Activated naive CD8-positive, alpha-beta T cell (primary cell): ENCODE data around the gene GPR6.

Experiments
- H3K27ac Mint-ChIP-seq: one replicate; pipeline ENCODE4 v1.8.0; 2021; ENCODE audit warnings: mixed read lengths
- H3K27me3 Mint-ChIP-seq: one replicate; pipeline ENCODE4 v1.8.0; 2021; ENCODE audit warnings: mixed read lengths
- H3K36me3 Mint-ChIP-seq: one replicate; pipeline ENCODE4 v1.8.0; 2021; ENCODE audit warnings: mixed read lengths
- H3K4me1 Mint-ChIP-seq: one replicate; pipeline ENCODE4 v1.8.0; 2021; ENCODE audit warnings: low read depth, mixed read lengths
- H3K4me3 Mint-ChIP-seq: one replicate; pipeline ENCODE4 v1.8.0; 2021; ENCODE audit warnings: mild to moderate bottlenecking, mixed read lengths
- H3K9me3 Mint-ChIP-seq: one replicate; pipeline ENCODE4 v1.8.0; 2021; ENCODE audit warnings: low read depth, mixed read lengths

The GPR6 gene, protein sequence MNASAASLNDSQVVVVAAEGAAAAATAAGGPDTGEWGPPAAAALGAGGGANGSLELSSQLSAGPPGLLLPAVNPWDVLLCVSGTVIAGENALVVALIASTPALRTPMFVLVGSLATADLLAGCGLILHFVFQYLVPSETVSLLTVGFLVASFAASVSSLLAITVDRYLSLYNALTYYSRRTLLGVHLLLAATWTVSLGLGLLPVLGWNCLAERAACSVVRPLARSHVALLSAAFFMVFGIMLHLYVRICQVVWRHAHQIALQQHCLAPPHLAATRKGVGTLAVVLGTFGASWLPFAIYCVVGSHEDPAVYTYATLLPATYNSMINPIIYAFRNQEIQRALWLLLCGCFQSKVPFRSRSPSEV

DNA sequence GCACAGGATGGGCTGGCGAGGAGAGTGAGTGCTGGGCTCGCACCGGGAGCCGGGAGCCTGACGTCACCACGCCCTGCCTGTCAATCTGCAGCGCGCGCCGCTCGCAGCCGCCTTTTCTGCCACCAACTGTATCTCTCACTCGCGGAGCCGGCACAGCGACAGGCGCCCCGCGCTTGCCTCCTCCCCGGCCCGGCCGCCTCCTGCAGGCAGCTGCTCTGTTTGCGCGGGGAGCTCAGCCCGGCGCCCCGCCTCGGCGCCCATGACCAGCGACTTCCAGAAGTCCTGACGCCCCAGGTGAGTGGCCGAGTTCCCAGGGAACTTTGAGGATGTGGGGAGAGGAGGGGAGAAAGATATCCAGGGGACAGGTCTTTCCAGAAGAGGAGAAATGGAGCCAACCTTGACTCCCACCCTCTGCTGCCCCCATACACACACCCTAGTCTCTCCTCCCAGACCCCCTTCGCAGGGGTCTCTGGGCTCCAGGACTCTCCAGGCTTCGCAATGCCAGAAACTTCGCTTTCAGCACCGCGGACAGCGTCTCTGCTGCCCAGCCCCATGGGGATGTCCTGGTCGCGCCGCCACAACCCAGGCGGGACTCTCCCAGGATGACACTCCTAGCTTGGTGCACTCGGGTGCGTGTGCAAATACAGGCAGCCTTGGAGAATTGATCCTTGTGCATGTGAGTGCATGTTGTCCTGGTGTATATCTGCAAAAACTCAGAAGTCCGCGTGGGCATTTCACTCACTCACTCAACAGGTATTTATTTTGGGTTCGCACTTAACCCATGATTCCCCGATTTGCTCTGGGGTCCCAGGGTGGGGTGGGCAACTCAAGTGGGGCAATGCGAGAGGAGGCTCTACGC, at the start of gene GPR6:
GPR6 (plus strand) TSS at position 138 of the 859 bp plus-strand sequence. CDS start 802 bp downstream, outside the sequence.
- H3K4me3 Mint-ChIP-seq = no peak within 1 kb of the TSS
- H3K4me1 Mint-ChIP-seq = peaks cover 2% of the 10 kb centered on the region

DNA sequence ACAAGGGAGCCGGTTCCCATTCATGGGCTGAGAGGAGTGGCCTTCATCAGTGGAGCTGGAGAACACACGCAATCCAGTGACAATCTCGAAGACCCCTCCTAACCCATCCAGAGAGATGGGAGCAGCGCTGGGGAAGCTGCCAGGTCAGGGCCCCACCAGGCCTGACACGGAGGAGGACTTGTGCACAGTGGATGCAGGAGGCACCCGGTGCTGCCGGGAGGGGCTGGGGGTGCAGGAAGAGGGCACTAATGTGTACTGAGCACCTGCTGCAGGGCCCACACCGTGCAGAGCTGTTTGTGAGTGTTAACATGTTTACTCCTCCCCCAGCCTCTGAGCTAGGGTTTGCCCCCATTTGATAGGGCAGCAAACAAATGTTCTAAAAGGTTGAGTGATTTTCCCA, 43.8 kb upstream of the GPR6 start:
- Mint-ChIP-seq H3K4me1 (no peaks in the 10 kb centered on the region), H3K9me3 (no peaks in the 10 kb centered on the region), H3K4me3 (no peak overlapping the region), H3K27ac (no peak overlapping the region), H3K27me3 (no peaks in the 10 kb centered on the region), H3K36me3 (no peaks in the 10 kb centered on the region)

More for the DNA sequence above, at the start of gene GPR6:
- Mint-ChIP-seq H3K36me3 (no peaks in the 10 kb centered on the region), H3K27ac (no peak within 1 kb of the TSS), H3K27me3 (peaks cover 45% of the 10 kb centered on the region), H3K9me3 (no peaks in the 10 kb centered on the region)

DNA sequence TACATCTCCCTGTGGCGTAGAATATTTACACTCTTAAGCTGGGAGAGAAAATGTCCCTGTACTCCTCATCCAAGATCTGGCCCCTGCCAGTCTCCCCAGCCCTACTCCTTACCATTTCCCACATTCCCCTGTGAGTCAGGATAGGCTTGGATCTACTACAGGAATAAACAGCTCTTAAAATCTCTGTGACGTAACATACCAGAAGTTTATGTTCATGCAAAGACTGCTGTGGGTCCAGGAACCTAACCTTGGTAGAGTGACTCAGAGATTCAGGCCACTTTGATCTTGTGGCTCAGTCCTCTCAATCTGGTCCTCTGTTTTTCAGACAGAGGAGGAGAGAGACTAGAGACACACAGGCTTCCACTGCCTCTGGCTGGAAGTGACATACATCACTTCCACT, 38.5 kb upstream of the GPR6 start:
- Mint-ChIP-seq H3K4me3 (no peak overlapping the region), H3K9me3 (no peaks in the 10 kb centered on the region), H3K27ac (no peak overlapping the region), H3K36me3 (no peaks in the 10 kb centered on the region), H3K27me3 (no peaks in the 10 kb centered on the region), H3K4me1 (no peaks in the 10 kb centered on the region)

DNA sequence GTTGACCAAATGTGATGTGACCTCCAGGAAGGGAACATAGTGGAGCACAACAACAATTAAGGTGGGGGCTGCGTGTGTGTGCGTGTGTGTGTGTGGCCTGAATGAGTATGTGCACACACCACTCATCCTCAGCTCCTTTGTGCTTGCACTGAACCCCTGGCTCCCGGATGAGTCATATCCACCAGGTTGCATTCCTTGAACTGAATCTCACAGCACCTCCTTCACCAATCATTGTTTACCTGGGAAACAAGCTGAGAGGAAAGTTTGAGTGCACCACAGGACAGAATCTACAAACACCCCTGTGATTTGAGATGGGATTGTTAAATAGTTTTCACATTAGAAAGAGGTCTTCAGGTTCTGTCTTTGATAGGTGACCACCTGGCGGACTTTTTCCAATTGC, 33.7 kb upstream of the GPR6 start:
- Mint-ChIP-seq H3K4me1 (no peaks in the 10 kb centered on the region), H3K36me3 (no peaks in the 10 kb centered on the region), H3K9me3 (no peaks in the 10 kb centered on the region), H3K27me3 (peaks cover 7% of the 10 kb centered on the region), H3K4me3 (no peak overlapping the region), H3K27ac (no peak overlapping the region)

DNA sequence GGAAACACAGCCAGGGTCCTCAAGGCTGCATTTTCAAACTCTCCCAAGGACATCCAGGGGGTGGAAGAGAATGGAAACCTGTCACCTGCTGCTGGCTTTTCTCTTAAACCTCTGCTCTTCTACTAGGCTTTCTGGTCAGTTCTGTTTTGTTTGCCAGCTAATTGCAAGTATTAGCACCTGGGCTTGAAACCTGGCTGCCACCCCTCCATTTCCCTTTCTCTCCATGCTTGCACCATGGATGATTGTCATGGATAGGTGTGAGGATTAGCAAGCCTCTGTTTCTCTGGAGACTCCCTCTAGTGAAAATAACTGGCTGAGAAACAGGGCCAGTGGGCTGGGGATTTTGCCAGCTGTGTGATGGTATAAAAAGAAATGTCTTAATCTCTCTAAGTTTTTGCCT, 33.0 kb upstream of the GPR6 start:
- no peak overlapping the region for H3K27ac Mint-ChIP-seq
- H3K9me3 Mint-ChIP-seq = no peaks in the 10 kb centered on the region
- no peaks in the 10 kb centered on the region for H3K4me1 Mint-ChIP-seq
- no peaks in the 10 kb centered on the region for H3K36me3 Mint-ChIP-seq
- H3K4me3 Mint-ChIP-seq = no peak overlapping the region
- H3K27me3 Mint-ChIP-seq = peaks cover 7% of the 10 kb centered on the region

DNA sequence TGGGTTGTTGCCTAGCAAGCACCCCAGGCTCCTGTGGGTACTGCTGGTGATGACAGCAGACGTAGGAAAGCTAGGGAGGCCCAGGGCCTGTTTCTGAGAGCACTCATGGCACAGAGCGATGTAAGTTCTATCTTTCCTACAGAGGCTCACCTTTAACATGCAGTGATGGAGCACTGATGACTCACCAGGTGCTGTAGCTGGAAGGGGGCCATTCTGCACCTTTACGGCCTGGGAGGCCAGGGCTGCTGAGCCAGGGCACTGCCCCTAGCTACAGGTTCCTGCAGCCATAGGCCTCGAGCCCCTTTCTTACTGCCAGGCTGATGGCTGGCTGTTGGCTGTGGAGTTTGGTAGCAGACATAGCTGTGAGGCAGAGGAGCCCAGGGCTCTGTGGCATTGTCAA, 31.1 kb upstream of the GPR6 start:
- Mint-ChIP-seq H3K4me3 (no peak overlapping the region), H3K4me1 (no peaks in the 10 kb centered on the region), H3K36me3 (no peaks in the 10 kb centered on the region), H3K27ac (no peak overlapping the region), H3K9me3 (no peaks in the 10 kb centered on the region), H3K27me3 (peaks cover 7% of the 10 kb centered on the region)

DNA sequence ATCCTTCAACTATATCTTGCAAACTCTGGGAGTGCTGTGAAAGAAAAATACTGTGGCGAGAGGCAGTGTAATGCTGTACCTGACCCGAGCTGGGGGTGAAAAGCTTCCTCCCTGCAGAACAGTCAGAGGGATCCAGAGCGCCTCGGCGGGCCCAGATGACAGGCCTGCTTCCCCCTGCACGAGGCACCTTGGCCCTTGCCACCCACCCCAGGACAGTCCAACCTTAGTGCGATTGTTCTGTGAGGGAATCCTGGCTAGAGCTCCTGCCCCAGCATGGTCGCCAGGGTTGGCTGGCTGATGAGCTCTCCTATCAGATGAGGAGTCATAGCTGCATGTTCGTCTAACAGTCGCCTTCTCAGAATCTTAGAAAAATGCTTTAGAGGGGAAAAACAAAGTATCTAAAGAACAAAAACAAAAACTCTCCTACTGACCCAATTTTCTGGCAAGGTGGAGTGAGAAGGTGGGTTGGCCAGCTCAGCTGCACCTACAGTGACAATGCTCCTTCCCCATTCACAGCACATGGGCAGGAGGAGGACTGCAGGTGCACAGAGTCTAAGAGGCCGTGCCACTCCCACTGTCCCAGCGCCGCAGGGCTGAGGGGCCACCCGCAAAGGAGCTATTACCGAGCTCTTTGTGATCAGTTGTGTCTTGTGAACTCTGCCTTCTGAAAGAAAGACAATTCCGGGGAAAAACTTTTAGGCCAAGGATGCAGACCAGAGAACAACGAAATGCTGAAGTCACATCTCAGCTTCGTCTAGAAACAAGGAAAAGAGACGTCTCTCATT, 28.6 kb upstream of the GPR6 start:
- Mint-ChIP-seq H3K4me1 (no peaks in the 10 kb centered on the region), H3K27ac (no peak overlapping the region), H3K36me3 (no peaks in the 10 kb centered on the region), H3K9me3 (no peaks in the 10 kb centered on the region), H3K27me3 (peaks cover 7% of the 10 kb centered on the region), H3K4me3 (no peak overlapping the region)

DNA sequence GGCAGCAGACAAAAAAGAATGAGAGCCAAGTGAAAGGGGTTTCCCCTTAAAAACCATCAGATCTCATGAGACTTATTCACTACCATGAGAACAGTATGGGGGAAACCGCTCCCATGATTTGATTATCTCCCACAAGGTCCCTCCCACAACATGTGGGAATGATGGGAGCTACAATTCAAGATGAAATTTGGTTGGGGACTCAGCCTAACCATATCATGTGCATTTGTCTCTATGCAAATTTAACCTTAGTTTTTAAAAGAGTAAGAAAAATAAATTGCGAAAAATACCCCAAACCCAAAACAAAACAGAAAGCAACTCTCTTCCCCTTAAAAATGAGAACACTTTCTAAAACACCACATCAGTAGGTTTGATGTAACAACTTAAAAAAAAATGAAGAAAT, 22.6 kb upstream of the GPR6 start:
- H3K9me3 Mint-ChIP-seq = no peaks in the 10 kb centered on the region
- no peak overlapping the region for H3K4me3 Mint-ChIP-seq
- no peaks in the 10 kb centered on the region for H3K4me1 Mint-ChIP-seq
- no peak overlapping the region for H3K27ac Mint-ChIP-seq
- H3K36me3 Mint-ChIP-seq = no peaks in the 10 kb centered on the region
- no peaks in the 10 kb centered on the region for H3K27me3 Mint-ChIP-seq

DNA sequence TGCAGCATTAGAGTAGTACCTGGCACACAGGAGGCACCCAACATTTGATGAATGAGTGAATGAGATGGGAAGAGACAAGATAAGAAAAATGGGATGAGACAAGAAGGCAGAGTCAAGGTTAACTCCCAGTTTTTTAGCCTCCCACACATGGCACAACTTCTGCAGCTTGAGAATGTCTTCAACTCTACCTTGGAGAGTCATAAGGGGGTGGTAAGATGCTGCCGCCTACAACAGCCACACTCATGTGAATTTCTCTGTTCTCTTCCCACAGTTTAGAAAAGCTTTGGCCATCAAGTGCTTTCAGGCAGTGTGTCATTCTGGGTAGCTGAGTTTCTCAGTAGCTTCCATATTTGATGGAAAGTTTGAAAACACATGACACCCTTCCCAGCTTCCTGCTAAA, 19.5 kb upstream of the GPR6 start:
- Mint-ChIP-seq H3K4me1 (no peaks in the 10 kb centered on the region), H3K4me3 (no peak overlapping the region), H3K27me3 (peaks cover 4% of the 10 kb centered on the region)

DNA sequence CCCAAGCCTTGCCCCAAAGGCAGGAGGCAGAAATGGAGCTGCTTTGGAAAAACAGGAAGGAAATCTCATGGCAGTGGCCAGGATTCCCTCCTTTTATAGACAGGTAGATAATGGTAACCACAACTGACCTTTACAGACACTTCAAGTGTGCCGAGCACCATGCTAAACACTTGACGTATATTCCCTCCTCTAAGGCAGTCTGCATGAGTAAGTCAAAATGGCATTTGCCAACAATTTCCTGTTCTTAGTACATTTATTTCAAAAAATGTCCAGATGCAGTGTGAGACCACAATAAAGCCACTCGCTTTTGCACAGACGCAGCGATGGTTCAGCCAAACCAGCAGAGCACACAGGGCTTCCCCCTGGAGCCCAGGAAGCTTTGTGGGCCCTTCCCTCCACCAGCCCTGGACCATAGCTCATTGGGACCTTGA, 16.5 kb upstream of the GPR6 start:
- Mint-ChIP-seq H3K9me3 (no peaks in the 10 kb centered on the region), H3K36me3 (peaks cover 4% of the 10 kb centered on the region), H3K27ac (no peak overlapping the region), H3K4me3 (no peak overlapping the region), H3K4me1 (no peaks in the 10 kb centered on the region), H3K27me3 (peaks cover 4% of the 10 kb centered on the region)

More for the DNA sequence above, 19.5 kb upstream of the GPR6 start:
- Mint-ChIP-seq H3K9me3 (no peaks in the 10 kb centered on the region), H3K27ac (no peak overlapping the region), H3K36me3 (peaks cover 4% of the 10 kb centered on the region)

DNA sequence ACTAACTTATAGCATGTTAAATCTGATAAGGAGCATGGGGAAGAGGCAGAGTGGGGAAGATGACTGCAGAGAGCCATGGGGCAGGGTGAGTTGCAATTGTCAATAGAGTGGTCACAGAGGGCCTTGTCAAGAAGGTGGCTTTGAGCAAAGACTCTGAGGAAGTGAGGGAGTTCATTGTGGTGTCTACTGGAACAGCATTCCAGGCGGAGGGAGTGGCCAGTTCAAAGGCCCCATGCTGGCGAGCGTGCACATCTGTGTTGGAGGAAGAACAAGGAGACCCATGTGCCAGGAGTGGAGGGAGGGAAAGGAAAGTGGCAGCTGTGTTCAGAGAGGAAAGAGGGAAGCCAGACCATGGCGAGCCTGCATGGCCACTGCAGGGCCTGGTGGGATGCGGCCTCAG, 15.8 kb upstream of the GPR6 start:
- peaks cover 4% of the 10 kb centered on the region for H3K36me3 Mint-ChIP-seq

DNA sequence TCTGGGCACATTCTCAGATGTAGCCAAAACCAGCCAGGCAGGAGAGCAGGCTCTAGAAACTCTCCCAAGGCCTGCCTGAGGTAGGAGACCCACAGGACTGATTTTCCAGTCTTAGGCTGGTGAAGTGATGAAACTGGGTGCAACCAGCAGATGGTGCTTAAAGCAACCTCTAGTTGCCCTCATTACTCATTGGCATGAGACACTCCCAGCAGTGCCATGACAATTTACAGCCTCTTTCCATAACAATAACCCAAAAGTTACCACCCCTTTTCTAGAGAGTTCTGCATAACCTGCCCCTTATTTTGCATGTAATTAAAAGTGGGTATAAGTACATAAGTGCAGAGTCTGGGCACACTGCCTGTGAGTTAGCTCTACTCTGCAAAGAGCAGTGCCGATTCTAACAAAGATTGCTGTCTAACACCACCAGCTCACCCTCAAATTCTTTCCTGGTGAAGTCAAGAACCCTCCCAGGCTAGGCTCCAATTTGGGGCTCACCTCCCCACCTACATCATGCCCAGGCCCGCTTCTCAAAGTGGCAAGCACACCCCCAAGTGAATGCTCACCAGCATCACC, 14.4 kb upstream of the GPR6 start:
- Mint-ChIP-seq H3K27me3 (peaks cover 4% of the 10 kb centered on the region), H3K27ac (no peak overlapping the region), H3K9me3 (no peaks in the 10 kb centered on the region), H3K4me1 (no peaks in the 10 kb centered on the region), H3K36me3 (peaks cover 4% of the 10 kb centered on the region), H3K4me3 (no peak overlapping the region)

More for the DNA sequence above, 15.8 kb upstream of the GPR6 start:
- Mint-ChIP-seq H3K27me3 (peaks cover 4% of the 10 kb centered on the region), H3K4me1 (no peaks in the 10 kb centered on the region), H3K4me3 (no peak overlapping the region), H3K27ac (no peak overlapping the region), H3K9me3 (no peaks in the 10 kb centered on the region)

DNA sequence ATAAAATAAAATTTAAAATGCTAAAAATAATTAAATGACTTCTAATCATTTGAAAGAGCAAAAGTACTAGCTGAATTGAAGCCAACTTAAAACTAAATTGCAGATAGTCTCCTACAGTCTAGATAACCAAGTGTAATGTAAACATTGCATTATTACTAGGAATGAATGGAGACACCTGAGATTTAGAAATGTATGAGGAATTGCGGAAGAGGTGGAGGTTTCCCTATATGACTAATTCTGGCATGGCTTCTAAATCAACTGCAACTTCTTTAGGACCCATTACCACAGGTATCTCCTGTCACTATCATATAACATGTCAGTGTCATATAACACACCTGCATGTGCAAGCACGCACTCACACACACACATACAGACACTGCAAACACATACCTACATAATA, 13.2 kb upstream of the GPR6 start:
- Mint-ChIP-seq H3K9me3 (no peaks in the 10 kb centered on the region), H3K27ac (no peak overlapping the region), H3K36me3 (peaks cover 4% of the 10 kb centered on the region), H3K4me3 (no peak overlapping the region), H3K4me1 (no peaks in the 10 kb centered on the region), H3K27me3 (peaks cover 9% of the 10 kb centered on the region)

DNA sequence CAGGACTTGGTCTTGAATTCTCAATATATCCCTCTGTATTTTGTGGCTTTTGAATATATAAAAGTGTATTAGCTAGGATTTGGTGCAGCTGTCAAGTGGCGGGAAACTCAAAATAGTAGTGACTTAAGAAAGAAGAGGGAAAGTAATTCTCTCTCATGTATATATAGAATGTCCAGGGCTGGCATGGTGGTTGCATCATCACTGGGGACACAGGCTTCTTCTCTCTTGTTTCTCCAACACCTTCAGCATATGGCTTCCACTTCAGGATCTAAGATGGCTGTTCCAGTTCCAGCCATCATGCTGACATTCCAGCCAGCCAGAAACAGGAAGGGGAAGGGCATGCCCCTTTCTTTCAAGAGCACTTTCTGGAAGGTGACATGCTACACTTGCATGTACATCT, 11.8 kb upstream of the GPR6 start:
- peaks cover 4% of the 10 kb centered on the region for H3K36me3 Mint-ChIP-seq
- no peaks in the 10 kb centered on the region for H3K4me1 Mint-ChIP-seq
- H3K27ac Mint-ChIP-seq = no peak overlapping the region
- H3K4me3 Mint-ChIP-seq = no peak overlapping the region
- H3K9me3 Mint-ChIP-seq = no peaks in the 10 kb centered on the region
- H3K27me3 Mint-ChIP-seq = peaks cover 11% of the 10 kb centered on the region
